ENCODE results near the gene GNB3.

DNA sequence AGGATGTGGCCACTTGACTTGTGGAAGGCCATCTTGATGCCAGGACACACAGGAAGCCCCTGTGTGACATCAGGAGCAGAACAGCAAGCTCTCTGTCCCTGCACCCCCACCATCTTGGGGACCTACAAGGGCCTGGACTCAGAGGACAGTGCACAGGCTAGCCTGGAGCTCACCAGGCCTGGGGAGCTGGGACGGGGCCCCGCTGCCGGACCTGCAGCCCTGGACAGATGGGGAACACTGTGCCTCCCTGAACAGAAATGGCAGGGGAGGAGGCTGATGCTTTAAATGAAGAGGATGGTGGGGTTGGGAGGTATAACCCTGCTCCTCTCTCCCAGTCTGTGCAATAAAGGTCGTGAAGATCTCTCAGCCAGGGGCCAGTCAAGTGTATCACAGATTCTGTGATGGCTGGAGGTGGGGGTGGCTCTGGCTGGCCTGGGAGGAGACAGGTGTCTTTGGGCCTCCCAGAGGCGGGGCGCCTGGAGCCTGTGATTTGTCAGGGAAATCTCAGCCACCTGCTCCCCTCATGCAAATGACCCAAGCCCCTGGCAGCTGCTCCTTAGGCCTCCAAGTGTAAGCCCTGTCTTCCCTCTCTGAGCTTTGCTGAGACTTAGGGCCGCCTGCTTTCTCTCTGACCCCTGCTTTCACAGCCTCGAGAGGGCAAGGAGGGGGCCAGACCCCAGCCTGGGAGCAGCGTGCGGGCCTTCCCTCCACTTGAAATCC, 1.1 kb upstream of the GNB3 start:
- TF ChIP-seq GABPA (IDR thresholded peaks at IDR 0.05; ENCODE audit: low read depth): no peak
- no peak for TF ChIP-seq EZH2phosphoT487 (IDR thresholded peaks at IDR 0.05; ENCODE audit: borderline replicate concordance, low read depth)
- TF ChIP-seq, protein P1, sequence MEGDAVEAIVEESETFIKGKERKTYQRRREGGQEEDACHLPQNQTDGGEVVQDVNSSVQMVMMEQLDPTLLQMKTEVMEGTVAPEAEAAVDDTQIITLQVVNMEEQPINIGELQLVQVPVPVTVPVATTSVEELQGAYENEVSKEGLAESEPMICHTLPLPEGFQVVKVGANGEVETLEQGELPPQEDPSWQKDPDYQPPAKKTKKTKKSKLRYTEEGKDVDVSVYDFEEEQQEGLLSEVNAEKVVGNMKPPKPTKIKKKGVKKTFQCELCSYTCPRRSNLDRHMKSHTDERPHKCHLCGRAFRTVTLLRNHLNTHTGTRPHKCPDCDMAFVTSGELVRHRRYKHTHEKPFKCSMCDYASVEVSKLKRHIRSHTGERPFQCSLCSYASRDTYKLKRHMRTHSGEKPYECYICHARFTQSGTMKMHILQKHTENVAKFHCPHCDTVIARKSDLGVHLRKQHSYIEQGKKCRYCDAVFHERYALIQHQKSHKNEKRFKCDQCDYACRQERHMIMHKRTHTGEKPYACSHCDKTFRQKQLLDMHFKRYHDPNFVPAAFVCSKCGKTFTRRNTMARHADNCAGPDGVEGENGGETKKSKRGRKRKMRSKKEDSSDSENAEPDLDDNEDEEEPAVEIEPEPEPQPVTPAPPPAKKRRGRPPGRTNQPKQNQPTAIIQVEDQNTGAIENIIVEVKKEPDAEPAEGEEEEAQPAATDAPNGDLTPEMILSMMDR (IDR thresholded peaks at IDR 0.05): no peak
- TF ChIP-seq RAD21 (IDR thresholded peaks at IDR 0.05; ENCODE audit: low read length): no peak
- TF ChIP-seq, protein P2, sequence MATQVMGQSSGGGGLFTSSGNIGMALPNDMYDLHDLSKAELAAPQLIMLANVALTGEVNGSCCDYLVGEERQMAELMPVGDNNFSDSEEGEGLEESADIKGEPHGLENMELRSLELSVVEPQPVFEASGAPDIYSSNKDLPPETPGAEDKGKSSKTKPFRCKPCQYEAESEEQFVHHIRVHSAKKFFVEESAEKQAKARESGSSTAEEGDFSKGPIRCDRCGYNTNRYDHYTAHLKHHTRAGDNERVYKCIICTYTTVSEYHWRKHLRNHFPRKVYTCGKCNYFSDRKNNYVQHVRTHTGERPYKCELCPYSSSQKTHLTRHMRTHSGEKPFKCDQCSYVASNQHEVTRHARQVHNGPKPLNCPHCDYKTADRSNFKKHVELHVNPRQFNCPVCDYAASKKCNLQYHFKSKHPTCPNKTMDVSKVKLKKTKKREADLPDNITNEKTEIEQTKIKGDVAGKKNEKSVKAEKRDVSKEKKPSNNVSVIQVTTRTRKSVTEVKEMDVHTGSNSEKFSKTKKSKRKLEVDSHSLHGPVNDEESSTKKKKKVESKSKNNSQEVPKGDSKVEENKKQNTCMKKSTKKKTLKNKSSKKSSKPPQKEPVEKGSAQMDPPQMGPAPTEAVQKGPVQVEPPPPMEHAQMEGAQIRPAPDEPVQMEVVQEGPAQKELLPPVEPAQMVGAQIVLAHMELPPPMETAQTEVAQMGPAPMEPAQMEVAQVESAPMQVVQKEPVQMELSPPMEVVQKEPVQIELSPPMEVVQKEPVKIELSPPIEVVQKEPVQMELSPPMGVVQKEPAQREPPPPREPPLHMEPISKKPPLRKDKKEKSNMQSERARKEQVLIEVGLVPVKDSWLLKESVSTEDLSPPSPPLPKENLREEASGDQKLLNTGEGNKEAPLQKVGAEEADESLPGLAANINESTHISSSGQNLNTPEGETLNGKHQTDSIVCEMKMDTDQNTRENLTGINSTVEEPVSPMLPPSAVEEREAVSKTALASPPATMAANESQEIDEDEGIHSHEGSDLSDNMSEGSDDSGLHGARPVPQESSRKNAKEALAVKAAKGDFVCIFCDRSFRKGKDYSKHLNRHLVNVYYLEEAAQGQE (IDR thresholded peaks at IDR 0.05; ENCODE audit: low read depth, low read length): no peak
- no peak for TF ChIP-seq YY1 (IDR thresholded peaks at IDR 0.05; ENCODE audit: low read depth)
- TF ChIP-seq NFIC (IDR thresholded peaks at IDR 0.05; ENCODE audit: borderline replicate concordance): no peak

Data from SK-N-SH (cell line).